Endothelial cell of umbilical vein (primary cell): ENCODE results near the gene TSR1. TPM values are rescaled to one million over a fixed set of nuclear protein-coding genes. Genes with fewer than 3 reads are reported as not detected.

Source experiments
- BruUV-seq: library from RNA; stranded (reverse); fragments of 400-500 nt; replicated peaks from 2 replicates; lab custom pipeline; 2021; lab: Mats Ljungman, UMichigan
- CTCF ChIA-PET: fragments of 300-600, 350-600 bp; sonication (Branson Sonifier 250); formaldehyde crosslinking; loops from one replicate; lab custom pipeline; 2021; ENCODE audit warnings: antibody characterized with exemption, inconsistent platforms; lab: Charles Lee
- POLR2A ChIA-PET: fragments of 300-600, 350-600 bp; sonication (Branson Sonifier 250); formaldehyde crosslinking; loops from one replicate; lab custom pipeline; 2021; ENCODE audit warnings: antibody characterized with exemption, inconsistent platforms; lab: Charles Lee
- DNase-seq: peaks from one replicate; pipeline ENCODE4 v3.0.0-alpha.2; 2011; ENCODE audit warnings: low read depth, low spot score
- FAIRE-seq: peaks from 2 replicates; lab custom pipeline; 2011; peaks lifted over from hg19 to GRCh38; lab: Jason Lieb, UNC
- H2AFZ ChIP-seq: 2 replicates; pipeline ENCODE4 v1.6.0; 2012; ENCODE audit warnings: low read depth, low read length, control low read depth, inconsistent platforms
- H3K27ac ChIP-seq: 2 replicates; pipeline ENCODE4 v1.5.1; 2011; ENCODE audit warnings: low read depth, mild to moderate bottlenecking, control low read depth, low read length, moderate library complexity; ENCODE audit not compliant: insufficient read depth
- H3K27me3 ChIP-seq, 2 experiments: 2 replicates each; pipeline versions ENCODE4 v1.6.0 to v1.6.1; 2011; ENCODE audit warnings: low read length in 2 of 2, mixed read lengths in 1 of 2; ENCODE audit not compliant: control insufficient read depth in 2 of 2, insufficient read depth in 2 of 2
- H3K36me3 ChIP-seq, 2 experiments: 2 replicates in 1 of 2; 3 replicates in 1 of 2; pipeline ENCODE4 v1.5.1; 2011; ENCODE audit warnings: low read length in 2 of 2, mild to moderate bottlenecking in 1 of 2, moderate library complexity in 1 of 2; ENCODE audit not compliant: control insufficient read depth in 2 of 2, insufficient read depth in 2 of 2; ENCODE audit errors: extremely low read depth in 1 of 2
- H3K4me1 ChIP-seq: 3 replicates; pipeline ENCODE4 v1.5.1; 2011; ENCODE audit warnings: mild to moderate bottlenecking, low read length; ENCODE audit not compliant: control insufficient read depth, insufficient read depth; ENCODE audit errors: extremely low read depth
- H3K4me2 ChIP-seq: 2 replicates; pipeline ENCODE4 v1.6.1; 2011; ENCODE audit warnings: low read length, control low read depth, mixed read lengths; ENCODE audit not compliant: insufficient read depth
- H3K4me3 ChIP-seq, 3 experiments: fragments of 200-600 bp in 1 of 3; sonication (generic), shearing (Covaris generic) in 1 of 3; replicated peaks in 1 of 3; 2 replicates each; pipeline ENCODE4 v1.5.1; 2011 to 2016; ENCODE audit warnings: control low read depth in 3 of 3, low read length in 3 of 3, mild to moderate bottlenecking in 2 of 3, inconsistent platforms in 1 of 3, low read depth in 1 of 3, moderate library complexity in 1 of 3; ENCODE audit not compliant: insufficient read depth in 1 of 3
- H3K79me2 ChIP-seq: 2 replicates; pipeline ENCODE4 v1.6.0; 2012; ENCODE audit warnings: low read length, inconsistent platforms; ENCODE audit not compliant: control insufficient read depth, insufficient read depth
- H3K9ac ChIP-seq: replicated peaks from 2 replicates; pipeline ENCODE3; 2011; ENCODE audit warnings: low read length, control low read depth; ENCODE audit not compliant: insufficient read depth; ENCODE audit errors: extremely low read depth
- H3K9me1 ChIP-seq: replicated peaks from 3 replicates; pipeline ENCODE4 v1.6.0; 2011; ENCODE audit warnings: mild to moderate bottlenecking, low read length; ENCODE audit not compliant: control insufficient read depth, insufficient read depth; ENCODE audit errors: extremely low read depth
- H3K9me3 ChIP-seq: replicated peaks from 2 replicates; pipeline ENCODE4 v1.5.1; 2012; ENCODE audit warnings: low read length, inconsistent platforms; ENCODE audit not compliant: control insufficient read depth, insufficient read depth
- H4K20me1 ChIP-seq: replicated peaks from 2 replicates; pipeline ENCODE3; 2011; ENCODE audit warnings: mild to moderate bottlenecking, low read length; ENCODE audit not compliant: control insufficient read depth, insufficient read depth; ENCODE audit errors: extremely low read depth
- EZH2 ChIP-seq: IDR thresholded peaks from 2 replicates; pipeline ENCODE4 v1.6.1; 2012; ENCODE audit warnings: borderline replicate concordance, low read depth, mild to moderate bottlenecking, moderate library complexity, low read length, inconsistent platforms; ENCODE audit not compliant: severe bottlenecking
- FOS ChIP-seq: IDR thresholded peaks from 2 replicates; pipeline ENCODE4 v1.6.1; 2011; ENCODE audit warnings: mild to moderate bottlenecking, low read length, moderate library complexity, borderline replicate concordance; ENCODE audit not compliant: insufficient read depth
- GATA2 ChIP-seq: IDR thresholded peaks from 2 replicates; pipeline ENCODE4 v1.7.0; 2011; ENCODE audit warnings: low read depth, mild to moderate bottlenecking, moderate library complexity, mixed read lengths, low read length; ENCODE audit not compliant: insufficient read length, insufficient read depth
- JUN ChIP-seq: IDR thresholded peaks from 2 replicates; pipeline ENCODE4 v1.6.1; 2011; ENCODE audit warnings: borderline replicate concordance, low read depth; ENCODE audit not compliant: insufficient read length, insufficient read depth
- MAX ChIP-seq: IDR thresholded peaks from 2 replicates; pipeline ENCODE4 v1.6.1; 2011; ENCODE audit not compliant: insufficient read depth, insufficient read length
- MYC ChIP-seq: IDR thresholded peaks from one replicate; pipeline ENCODE4 v1.6.1; 2011; ENCODE audit warnings: mild to moderate bottlenecking, low read depth, low read length
- POLR2A ChIP-seq: IDR thresholded peaks from 2 replicates; pipeline ENCODE4 v1.6.1; 2012; ENCODE audit warnings: low read depth, mild to moderate bottlenecking, control low read depth, low read length
- POLR2AphosphoS5 ChIP-seq: IDR thresholded peaks from 2 replicates; pipeline ENCODE4 v1.6.1; 2012; ENCODE audit warnings: low read depth, mild to moderate bottlenecking, control low read depth, low read length, moderate library complexity; ENCODE audit not compliant: insufficient read depth
- dilution Hi-C: fragments of 300-500 bp; cut with MboI; formaldehyde crosslinking; loops from one replicate; pipeline ENCODE4 v1.15.0; 2019; ENCODE audit warnings: low sequenced_read_pairs; ENCODE audit not compliant: extremely low pct_ligation_motif_present
- intact Hi-C: fragments of 100-400 bp; cut with micrococcal nuclease; formaldehyde crosslinking; loops from one replicate; pipeline ENCODE4 v1.10.0; 2022
- polyA plus RNA-seq, 4 experiments: library from polyadenylated mRNA; depleted of rRNA in 3 of 4; stranded (reverse) in 3 of 4; unstranded in 1 of 4; fragments of >200 nt; gene quantifications; 2 replicates each; pipeline versions ENCODE4 v1.2.1 to v1.2.3, GENCODE V29; 2011 to 2012; ENCODE audit warnings: missing spikeins in 1 of 4
- total RNA-seq: library from RNA; stranded (reverse); gene quantifications from 2 replicates; pipeline ENCODE4 v1.2.3, GENCODE V29; 2021
- TF ChIP-seq, protein P1 (sequence below), 2 donors: IDR thresholded peaks; 1 replicate in 1 of 2; 2 replicates in 1 of 2; pipeline ENCODE4 v1.5.1; 2011; ENCODE audit warnings: low read length in 2 of 2, mild to moderate bottlenecking in 2 of 2, moderate library complexity in 2 of 2, control low read depth in 1 of 2, inconsistent platforms in 1 of 2, low read depth in 1 of 2; ENCODE audit not compliant: insufficient read depth in 1 of 2; ENCODE audit errors: extremely low read depth in 1 of 2

The TSR1 gene
- total and polyA plus RNA-seq, 2 donors (not counting 3 experiments of a cell fraction or from before 2014, with no cell fraction given): 6.2 to 39.9 TPM

DNA sequence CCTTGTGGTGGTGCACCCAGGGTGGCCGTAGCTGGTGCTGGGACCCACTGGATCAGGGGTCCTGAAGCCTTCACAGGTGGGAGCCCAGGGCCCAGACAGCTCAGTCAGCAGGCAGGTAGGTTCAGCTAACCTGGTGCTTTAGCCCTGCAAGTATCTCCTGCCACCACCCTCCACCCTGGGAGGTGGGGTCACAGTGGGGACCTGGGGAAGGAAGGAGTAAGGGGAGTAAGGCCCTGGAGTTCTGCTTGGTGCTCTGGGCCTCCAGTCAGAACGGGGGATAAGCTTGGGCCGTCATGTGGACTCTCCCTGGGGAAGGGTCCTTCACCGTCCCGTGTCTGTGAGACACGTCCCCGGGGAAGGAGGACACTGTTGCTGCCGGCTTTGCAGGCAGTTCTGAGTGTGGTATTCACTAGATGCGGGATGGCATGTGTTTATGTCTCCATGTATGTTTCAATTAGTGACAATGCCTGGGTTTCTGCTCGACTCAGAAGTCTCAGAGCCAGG, 21.7 kb upstream of the TSR1 start:
- Histone ChIP-seq H3K9me3 (no peaks in the 10 kb centered on the region), H2AFZ (no peak overlapping the region), H3K9me1 (no peaks in the 10 kb centered on the region), H4K20me1 (no peaks in the 10 kb centered on the region), H3K4me1 (peaks cover 15% of the 10 kb centered on the region), H3K27me3 (no peaks in the 10 kb centered on the region), H3K36me3 (peaks cover 0 to 3% of the 10 kb centered on the region in 2 experiments), H3K9ac (no peak overlapping the region), H3K27ac (no peak overlapping the region), H3K4me2 (no peak overlapping the region), H3K4me3 (no peak overlapping the region), H3K79me2 (no peaks in the 10 kb centered on the region)
- intact Hi-C loops: no loop called here
- TF ChIP-seq JUN (no peak), MYC (no peak), EZH2 (no peak), MAX (no peak), FOS (no peak), POLR2AphosphoS5 (no peak), GATA2 (no peak), POLR2A (no peak)
- TF ChIP-seq, protein P1, sequence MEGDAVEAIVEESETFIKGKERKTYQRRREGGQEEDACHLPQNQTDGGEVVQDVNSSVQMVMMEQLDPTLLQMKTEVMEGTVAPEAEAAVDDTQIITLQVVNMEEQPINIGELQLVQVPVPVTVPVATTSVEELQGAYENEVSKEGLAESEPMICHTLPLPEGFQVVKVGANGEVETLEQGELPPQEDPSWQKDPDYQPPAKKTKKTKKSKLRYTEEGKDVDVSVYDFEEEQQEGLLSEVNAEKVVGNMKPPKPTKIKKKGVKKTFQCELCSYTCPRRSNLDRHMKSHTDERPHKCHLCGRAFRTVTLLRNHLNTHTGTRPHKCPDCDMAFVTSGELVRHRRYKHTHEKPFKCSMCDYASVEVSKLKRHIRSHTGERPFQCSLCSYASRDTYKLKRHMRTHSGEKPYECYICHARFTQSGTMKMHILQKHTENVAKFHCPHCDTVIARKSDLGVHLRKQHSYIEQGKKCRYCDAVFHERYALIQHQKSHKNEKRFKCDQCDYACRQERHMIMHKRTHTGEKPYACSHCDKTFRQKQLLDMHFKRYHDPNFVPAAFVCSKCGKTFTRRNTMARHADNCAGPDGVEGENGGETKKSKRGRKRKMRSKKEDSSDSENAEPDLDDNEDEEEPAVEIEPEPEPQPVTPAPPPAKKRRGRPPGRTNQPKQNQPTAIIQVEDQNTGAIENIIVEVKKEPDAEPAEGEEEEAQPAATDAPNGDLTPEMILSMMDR (IDR thresholded peaks at IDR 0.05; ENCODE audit: extremely low read depth in 1 of 2, insufficient read depth in 1 of 2, low read depth in 1 of 2, low read length in 2 of 2): no peak
- POLR2A ChIA-PET: interaction anchor here (0.6 kb wide), 1 partner anchor 38 kb away, joined by 7 read pairs; no protein-coding TSS in a partner anchor
- BruUV-seq: no TSS peak
- dilution Hi-C loops: no loop called here
- no peak for DNase-seq
- CTCF ChIA-PET: interaction anchor here (1.0 to 1.2 kb wide), 2 partner anchors 10 to 22 kb away, joined by 3 to 4 read pairs; partner anchors contain the start of gene TSR1
- no peak for FAIRE-seq
